ENCODE data around the gene ZDHHC18.

ZDHHC18 gene

DNA sequence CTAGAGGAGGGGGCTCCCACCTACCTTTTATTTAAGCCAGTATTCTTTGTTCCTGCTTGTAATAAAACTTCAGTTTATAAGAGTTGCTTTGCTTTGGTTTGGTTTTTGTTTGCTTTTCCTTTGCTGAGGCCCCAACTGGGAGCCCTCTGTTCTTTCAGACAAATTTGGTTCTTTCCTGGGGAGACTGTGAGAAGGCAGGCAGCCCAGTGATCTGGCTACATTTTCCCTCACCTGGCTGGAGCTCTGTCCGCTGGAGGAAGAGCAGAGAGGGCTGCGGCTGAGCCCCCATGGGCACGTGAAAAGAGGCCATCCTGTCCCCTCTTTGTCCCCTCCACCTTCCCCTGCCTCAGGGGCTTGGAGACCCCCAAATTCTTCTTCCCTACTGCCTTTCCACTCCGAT, 29.1 kb downstream of the ZDHHC18 start:
- TF ChIP-seq NFIC (IDR thresholded peaks at IDR 0.05) (no peak), TCF12 (IDR thresholded peaks at IDR 0.05; ENCODE audit: low read depth) (no peak)
- TF ChIP-seq, protein P1, sequence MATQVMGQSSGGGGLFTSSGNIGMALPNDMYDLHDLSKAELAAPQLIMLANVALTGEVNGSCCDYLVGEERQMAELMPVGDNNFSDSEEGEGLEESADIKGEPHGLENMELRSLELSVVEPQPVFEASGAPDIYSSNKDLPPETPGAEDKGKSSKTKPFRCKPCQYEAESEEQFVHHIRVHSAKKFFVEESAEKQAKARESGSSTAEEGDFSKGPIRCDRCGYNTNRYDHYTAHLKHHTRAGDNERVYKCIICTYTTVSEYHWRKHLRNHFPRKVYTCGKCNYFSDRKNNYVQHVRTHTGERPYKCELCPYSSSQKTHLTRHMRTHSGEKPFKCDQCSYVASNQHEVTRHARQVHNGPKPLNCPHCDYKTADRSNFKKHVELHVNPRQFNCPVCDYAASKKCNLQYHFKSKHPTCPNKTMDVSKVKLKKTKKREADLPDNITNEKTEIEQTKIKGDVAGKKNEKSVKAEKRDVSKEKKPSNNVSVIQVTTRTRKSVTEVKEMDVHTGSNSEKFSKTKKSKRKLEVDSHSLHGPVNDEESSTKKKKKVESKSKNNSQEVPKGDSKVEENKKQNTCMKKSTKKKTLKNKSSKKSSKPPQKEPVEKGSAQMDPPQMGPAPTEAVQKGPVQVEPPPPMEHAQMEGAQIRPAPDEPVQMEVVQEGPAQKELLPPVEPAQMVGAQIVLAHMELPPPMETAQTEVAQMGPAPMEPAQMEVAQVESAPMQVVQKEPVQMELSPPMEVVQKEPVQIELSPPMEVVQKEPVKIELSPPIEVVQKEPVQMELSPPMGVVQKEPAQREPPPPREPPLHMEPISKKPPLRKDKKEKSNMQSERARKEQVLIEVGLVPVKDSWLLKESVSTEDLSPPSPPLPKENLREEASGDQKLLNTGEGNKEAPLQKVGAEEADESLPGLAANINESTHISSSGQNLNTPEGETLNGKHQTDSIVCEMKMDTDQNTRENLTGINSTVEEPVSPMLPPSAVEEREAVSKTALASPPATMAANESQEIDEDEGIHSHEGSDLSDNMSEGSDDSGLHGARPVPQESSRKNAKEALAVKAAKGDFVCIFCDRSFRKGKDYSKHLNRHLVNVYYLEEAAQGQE (IDR thresholded peaks at IDR 0.05; ENCODE audit: low read depth), result no peak
- TF ChIP-seq, protein P2, sequence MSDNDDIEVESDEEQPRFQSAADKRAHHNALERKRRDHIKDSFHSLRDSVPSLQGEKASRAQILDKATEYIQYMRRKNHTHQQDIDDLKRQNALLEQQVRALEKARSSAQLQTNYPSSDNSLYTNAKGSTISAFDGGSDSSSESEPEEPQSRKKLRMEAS (IDR thresholded peaks at IDR 0.05), result no peak

DNA sequence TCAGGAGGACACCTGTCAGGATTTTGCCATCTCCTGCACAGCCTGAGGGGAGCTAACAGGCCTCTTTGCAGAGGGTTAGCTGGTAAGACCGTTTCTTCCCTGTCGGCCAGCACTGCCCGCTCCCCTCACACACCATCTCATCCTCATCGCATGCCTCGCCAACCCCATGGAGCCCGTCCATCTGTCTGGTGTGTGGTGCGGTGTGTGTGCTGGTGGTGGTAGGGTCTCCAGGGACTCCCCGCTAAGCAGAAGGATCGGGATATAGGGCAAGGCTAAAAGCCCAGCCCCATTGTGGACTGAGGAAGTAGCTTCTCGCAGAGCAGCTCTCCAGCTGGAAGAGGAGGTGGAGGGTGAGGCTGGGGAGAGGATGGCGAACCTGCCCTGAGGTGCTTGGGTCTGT, 29.7 kb downstream of the ZDHHC18 start:
- TF ChIP-seq TAF1 (IDR thresholded peaks at IDR 0.05; ENCODE audit: low read depth) (no peak), CREB1 (IDR thresholded peaks at IDR 0.05; ENCODE audit: low read depth) (no peak)

DNA sequence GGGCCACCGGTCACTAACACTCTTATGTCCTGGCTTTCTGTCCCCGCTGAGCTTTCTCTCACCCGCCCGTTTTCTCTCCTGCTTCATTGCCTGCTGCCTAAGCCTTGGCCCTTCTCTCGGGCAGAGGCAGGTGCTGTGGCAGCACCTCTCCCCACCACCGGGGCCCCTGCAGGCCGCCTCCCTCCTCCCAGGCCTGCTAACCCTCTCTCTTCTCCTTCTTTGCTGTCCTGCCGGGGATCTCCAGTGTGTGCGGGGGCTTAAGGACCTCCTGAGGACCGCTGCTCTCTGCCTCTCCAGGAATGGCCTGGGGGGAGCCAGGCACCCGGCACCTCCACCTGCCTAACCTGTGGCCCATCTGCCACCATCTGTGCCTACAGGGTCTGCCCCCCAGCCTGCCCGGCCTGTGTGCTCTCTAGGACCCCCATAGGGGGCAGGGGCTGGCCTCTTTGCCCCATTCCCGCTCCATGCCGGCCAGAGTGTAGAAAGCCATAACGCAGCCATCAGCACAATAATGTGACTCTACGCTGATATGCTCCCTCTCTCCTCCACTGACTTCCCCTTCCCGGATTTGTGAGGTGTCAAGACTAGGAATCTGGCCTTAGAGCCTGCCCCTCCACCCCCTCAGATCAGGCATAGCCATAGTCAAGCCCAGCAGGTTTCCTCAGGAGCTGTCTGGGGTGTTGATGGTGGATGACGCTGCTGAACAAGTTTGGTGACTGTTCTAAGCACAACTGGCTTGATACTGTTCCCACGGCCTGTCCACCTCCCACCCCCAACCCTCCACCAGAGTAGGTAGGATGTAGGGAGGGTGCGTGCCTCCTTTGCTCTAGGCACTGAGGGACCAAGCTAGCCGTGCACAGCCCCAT, 30.3 kb downstream of the ZDHHC18 start:
- no peak for TF ChIP-seq NFIC (IDR thresholded peaks at IDR 0.05)
- TF ChIP-seq YY1 (IDR thresholded peaks at IDR 0.05; ENCODE audit: low read depth), result no peak
- no peak for TF ChIP-seq RAD21 (IDR thresholded peaks at IDR 0.05; ENCODE audit: low read depth)
- no peak for TF ChIP-seq EP300 (IDR thresholded peaks at IDR 0.05; ENCODE audit: borderline replicate concordance)
- TF ChIP-seq, protein P3, sequence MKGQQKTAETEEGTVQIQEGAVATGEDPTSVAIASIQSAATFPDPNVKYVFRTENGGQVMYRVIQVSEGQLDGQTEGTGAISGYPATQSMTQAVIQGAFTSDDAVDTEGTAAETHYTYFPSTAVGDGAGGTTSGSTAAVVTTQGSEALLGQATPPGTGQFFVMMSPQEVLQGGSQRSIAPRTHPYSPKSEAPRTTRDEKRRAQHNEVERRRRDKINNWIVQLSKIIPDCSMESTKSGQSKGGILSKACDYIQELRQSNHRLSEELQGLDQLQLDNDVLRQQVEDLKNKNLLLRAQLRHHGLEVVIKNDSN (IDR thresholded peaks at IDR 0.05), result no peak
- no peak for TF ChIP-seq TCF12 (IDR thresholded peaks at IDR 0.05; ENCODE audit: low read depth)
- no peak for TF ChIP-seq TAF1 (IDR thresholded peaks at IDR 0.05; ENCODE audit: low read depth)
- TF ChIP-seq CREB1 (IDR thresholded peaks at IDR 0.05; ENCODE audit: low read depth), result no peak
- no peak for TF ChIP-seq EGR1 (IDR thresholded peaks at IDR 0.05)
- no peak for TF ChIP-seq CEBPB (IDR thresholded peaks at IDR 0.05)
- no peak for TF ChIP-seq FOXM1 (IDR thresholded peaks at IDR 0.05; ENCODE audit: borderline replicate concordance, low read depth)
- no peak for TF ChIP-seq ZBTB7A (IDR thresholded peaks at IDR 0.05; ENCODE audit: low read depth)
- TF ChIP-seq TEAD4 (IDR thresholded peaks at IDR 0.05), result no peak
- TF ChIP-seq, protein P1 (IDR thresholded peaks at IDR 0.05; ENCODE audit: low read depth), result no peak

DNA sequence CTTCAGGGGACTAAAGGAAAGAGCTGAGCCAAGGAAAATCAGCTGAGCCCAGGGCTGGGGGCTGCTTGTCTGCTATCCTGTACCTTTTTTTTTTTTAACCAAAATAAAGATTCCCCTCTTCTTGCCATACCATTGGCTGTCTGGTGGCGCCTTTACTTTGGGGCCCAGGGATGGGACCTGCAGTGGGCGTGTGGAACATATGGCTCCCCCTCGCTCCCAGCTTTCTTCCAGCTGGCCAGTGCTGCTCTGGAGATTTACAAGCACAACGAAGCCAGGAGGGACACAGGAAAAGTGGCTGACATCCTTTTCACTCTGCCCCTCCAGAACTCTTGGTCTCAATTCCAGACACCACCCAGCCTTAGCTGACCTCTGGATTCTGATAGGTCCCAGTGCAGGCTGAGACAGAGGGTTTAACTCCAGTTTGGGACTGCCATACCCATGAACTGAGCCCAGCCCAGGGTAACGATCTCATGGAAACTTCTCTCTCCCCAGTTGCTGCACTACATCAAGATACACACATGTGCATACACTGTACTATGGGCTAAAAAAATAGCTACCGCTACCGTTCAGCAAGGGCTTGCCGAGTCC, 31.1 kb downstream of the ZDHHC18 start:
- TF ChIP-seq TCF12 (IDR thresholded peaks at IDR 0.05; ENCODE audit: low read depth) (no peak), TEAD4 (IDR thresholded peaks at IDR 0.05) (no peak)
- TF ChIP-seq, protein P2 (IDR thresholded peaks at IDR 0.05), result no peak
- TF ChIP-seq, protein P3 (IDR thresholded peaks at IDR 0.05), result no peak
- TF ChIP-seq, protein P1 (IDR thresholded peaks at IDR 0.05; ENCODE audit: low read depth), result no peak

DNA sequence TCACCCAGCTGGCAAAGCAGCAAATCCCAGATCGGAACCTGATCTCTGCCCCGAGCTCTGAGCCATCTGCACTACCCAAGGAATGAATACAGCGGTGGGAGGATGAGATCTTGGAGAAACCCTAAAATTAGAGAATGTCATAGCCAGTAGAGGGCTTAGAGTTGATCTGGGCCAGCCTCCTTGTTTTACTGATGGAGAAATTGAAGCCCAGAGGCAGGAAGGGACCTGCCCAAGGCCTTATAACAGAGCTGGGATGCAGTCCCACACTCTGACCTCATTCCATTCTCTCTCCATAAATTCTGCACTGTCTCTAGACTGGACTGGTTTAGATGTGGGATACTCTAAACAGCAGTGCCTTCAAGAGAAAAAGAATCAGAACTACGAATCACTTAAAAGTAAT, 31.7 kb downstream of the ZDHHC18 start:
- no peak for TF ChIP-seq CEBPB (IDR thresholded peaks at IDR 0.05)
- TF ChIP-seq ZBTB7A (IDR thresholded peaks at IDR 0.05; ENCODE audit: low read depth), result no peak
- no peak for TF ChIP-seq NFIC (IDR thresholded peaks at IDR 0.05)
- TF ChIP-seq EGR1 (IDR thresholded peaks at IDR 0.05), result no peak
- TF ChIP-seq CREB1 (IDR thresholded peaks at IDR 0.05; ENCODE audit: low read depth), result no peak
- TF ChIP-seq TEAD4 (IDR thresholded peaks at IDR 0.05), result no peak
- no peak for TF ChIP-seq EP300 (IDR thresholded peaks at IDR 0.05; ENCODE audit: borderline replicate concordance)
- TF ChIP-seq TCF12 (IDR thresholded peaks at IDR 0.05; ENCODE audit: low read depth), result no peak
- TF ChIP-seq, protein P3 (IDR thresholded peaks at IDR 0.05), result no peak
- TF ChIP-seq, protein P2 (IDR thresholded peaks at IDR 0.05), result no peak
- TF ChIP-seq YY1 (IDR thresholded peaks at IDR 0.05; ENCODE audit: low read depth), result no peak
- no peak for TF ChIP-seq RAD21 (IDR thresholded peaks at IDR 0.05; ENCODE audit: low read depth)

Measured in Ishikawa (cell line).